Endothelial cell of umbilical vein (primary cell): ENCODE measurements around the gene CTRB2.

Experiments used
- CTCF ChIP-seq, 2 donors: IDR thresholded peaks; 1 replicate in 1 of 2; 2 replicates in 1 of 2; pipeline ENCODE4 v1.5.1; 2011; ENCODE audit warnings: low read length in 2 of 2, mild to moderate bottlenecking in 2 of 2, moderate library complexity in 2 of 2, control low read depth in 1 of 2, inconsistent platforms in 1 of 2, low read depth in 1 of 2; ENCODE audit not compliant: insufficient read depth in 1 of 2; ENCODE audit errors: extremely low read depth in 1 of 2
- JUN ChIP-seq: IDR thresholded peaks from 2 replicates; pipeline ENCODE4 v1.6.1; 2011; ENCODE audit warnings: borderline replicate concordance, low read depth; ENCODE audit not compliant: insufficient read length, insufficient read depth
- POLR2AphosphoS5 ChIP-seq: IDR thresholded peaks from 2 replicates; pipeline ENCODE4 v1.6.1; 2012; ENCODE audit warnings: low read depth, mild to moderate bottlenecking, control low read depth, low read length, moderate library complexity; ENCODE audit not compliant: insufficient read depth

- TF ChIP-seq CTCF (IDR thresholded peaks at IDR 0.05; ENCODE audit: extremely low read depth in 1 of 2, insufficient read depth in 1 of 2, low read depth in 1 of 2, low read length in 2 of 2), result no peak
- no peak for TF ChIP-seq JUN
- peak; percentile 60 for TF ChIP-seq POLR2AphosphoS5
Measured at GRCh38 chr16:75250089-75250808, 43.3 kb upstream of the CTRB2 start.
